HepG2 (cell line): Measurements from ENCODE around the gene UTP11. TPM values are rescaled to one million over a fixed set of nuclear protein-coding genes. Genes with fewer than 3 reads are reported as not detected.

ENCODE experiments used
- CREB3 ChIP-seq: sonication (generic); formaldehyde crosslinking; IDR thresholded peaks from 2 replicates; pipeline ENCODE4 v1.5.0; 2020; ENCODE audit warnings: missing genetic modification reagents
- HIC2 ChIP-seq: sonication (generic); formaldehyde crosslinking; IDR thresholded peaks from 2 replicates; pipeline ENCODE4 v1.9.0; 2022; ENCODE audit warnings: low read depth, missing genetic modification reagents
- KDM1A ChIP-seq: IDR thresholded peaks from 2 replicates; pipeline ENCODE4 v1.6.1; 2016; ENCODE audit warnings: missing compliant biosample characterization
- MBNL3 ChIP-seq: fragments of 250-450 bp; sonication (Bioruptor Pico); conservative IDR thresholded peaks from 2 replicates; pipeline ENCODE4 v1.8.0; 2022; ENCODE audit warnings: mild to moderate bottlenecking, inconsistent platforms
- MED8 ChIP-seq: sonication (generic); formaldehyde crosslinking; IDR thresholded peaks from 2 replicates; pipeline ENCODE4 v1.8.1; 2023; ENCODE audit warnings: mild to moderate bottlenecking, missing genetic modification reagents; ENCODE audit not compliant: insufficient replicate concordance
- RERE ChIP-seq: IDR thresholded peaks from 2 replicates; pipeline ENCODE4 v1.6.1; 2016; ENCODE audit warnings: low read depth, missing genetic modification reagents, missing compliant biosample characterization
- SNAPC5 ChIP-seq: sonication (generic); formaldehyde crosslinking; IDR thresholded peaks from 2 replicates; pipeline ENCODE4 v1.8.1; 2023; ENCODE audit warnings: mild to moderate bottlenecking, missing genetic modification reagents, borderline replicate concordance
- ZNF275 ChIP-seq: sonication (generic); formaldehyde crosslinking; IDR thresholded peaks from 2 replicates; pipeline ENCODE4 v1.8.0; 2022; ENCODE audit warnings: missing genetic modification reagents, mild to moderate bottlenecking, inconsistent platforms, borderline replicate concordance
- ZNF382 ChIP-seq: sonication (generic); formaldehyde crosslinking; IDR thresholded peaks from 2 replicates; pipeline ENCODE4 v1.5.0; 2020; ENCODE audit warnings: missing genetic modification reagents, mild to moderate bottlenecking, borderline replicate concordance
- ZNF547 ChIP-seq: sonication (generic); formaldehyde crosslinking; IDR thresholded peaks from 2 replicates; pipeline ENCODE4 v1.5.1; 2020; ENCODE audit warnings: mild to moderate bottlenecking, missing genetic modification reagents
- ZNF552 ChIP-seq: sonication (generic); formaldehyde crosslinking; IDR thresholded peaks from 2 replicates; pipeline ENCODE4 v1.9.0; 2022; ENCODE audit warnings: missing genetic modification reagents, mild to moderate bottlenecking, borderline replicate concordance
- ZNF768 ChIP-seq: sonication (generic); formaldehyde crosslinking; IDR thresholded peaks from 2 replicates; pipeline ENCODE4 v1.4.0; 2020; ENCODE audit warnings: missing genetic modification reagents
- ZNF781 ChIP-seq: sonication (generic); formaldehyde crosslinking; IDR thresholded peaks from 2 replicates; pipeline ENCODE4 v1.5.1; 2020; ENCODE audit warnings: borderline replicate concordance, mild to moderate bottlenecking, missing genetic modification reagents; ENCODE audit errors: not compliant biosample characterization
- ZNF788 ChIP-seq: sonication (generic); formaldehyde crosslinking; IDR thresholded peaks from 2 replicates; pipeline ENCODE4 v1.5.0; 2020; ENCODE audit warnings: mild to moderate bottlenecking, missing genetic modification reagents, borderline replicate concordance
- ZNF841 ChIP-seq: sonication (generic); formaldehyde crosslinking; IDR thresholded peaks from 2 replicates; pipeline ENCODE4 v1.8.1; 2023; ENCODE audit warnings: missing genetic modification reagents, borderline replicate concordance
- ZZZ3 ChIP-seq: sonication (generic); formaldehyde crosslinking; IDR thresholded peaks from 2 replicates; pipeline ENCODE4 v1.4.0; 2020; ENCODE audit warnings: missing genetic modification reagents, mild to moderate bottlenecking, borderline replicate concordance
- polyA plus RNA-seq, 8 experiments: library from polyadenylated mRNA; depleted of rRNA in 3 of 8; stranded (reverse) in 7 of 8; unstranded in 1 of 8; fragments of >200 nt; fragmentation: Illumina TruSeq in 4 of 8; extraction: Trizol in 4 of 8; gene quantifications; 2 replicates each; pipeline versions ENCODE4 v1.2.1 to v1.2.3, GENCODE V29; 2011 to 2016; ENCODE audit warnings: low read depth in 4 of 8, missing spikeins in 1 of 8, mixed read lengths in 1 of 8; ENCODE audit not compliant: insufficient read depth in 1 of 8
- total RNA-seq, 5 experiments: library from RNA; depleted of rRNA; stranded (reverse); fragments of >200 nt; fragmentation: Illumina TruSeq; extraction: Trizol; gene quantifications; 2 replicates each; pipeline ENCODE4 v1.2.3, GENCODE V29; 2016; ENCODE audit warnings: low read depth in 1 of 5

The UTP11 gene
- total and polyA plus RNA-seq, 2 of the 13 experiments (the other 11 are each of a cell fraction or from before 2014, with no cell fraction given) = 13.5 to 44.8 TPM

- TF ChIP-seq HIC2 (CRISPR knock-in tag) = peak; percentile 62; the same call in 1 of the 2 replicates
- no peak for TF ChIP-seq ZNF841
- peak; percentile 99 for TF ChIP-seq ZNF547 (CRISPR knock-in tag)
- TF ChIP-seq ZNF382 (CRISPR knock-in tag) = no peak
- TF ChIP-seq ZNF768 (CRISPR knock-in tag) = peak; percentile 81; the same call in 1 of the 2 replicates
- TF ChIP-seq CREB3 (CRISPR knock-in tag) = peak; percentile 84; the same call in 1 of the 2 replicates
- TF ChIP-seq MBNL3 = no peak
- peak; percentile 56; the same call in 1 of the 2 replicates for TF ChIP-seq ZZZ3
- TF ChIP-seq RERE (CRISPR knock-in tag) = no peak
- TF ChIP-seq ZNF275 (CRISPR knock-in tag) = peak; percentile 87; the same call in 1 of the 2 replicates
- TF ChIP-seq ZNF788 (CRISPR knock-in tag) = 0 out of 2 replicates have a peak, but pooled peaks have one; percentile 26
- peak; percentile 99 for TF ChIP-seq ZNF781 (CRISPR knock-in tag)
- TF ChIP-seq KDM1A (CRISPR knock-in tag) = peak; percentile 89; the same call in 1 of the 2 replicates
- peak; percentile 100 for TF ChIP-seq ZNF552 (CRISPR knock-in tag)
- TF ChIP-seq SNAPC5 (CRISPR knock-in tag) = 0 out of 2 replicates have a peak, but pooled peaks have one; percentile 30
- TF ChIP-seq MED8 = no peak
Measured at GRCh38 chr1:38012363-38013226, at the start of gene UTP11 (continued).
